AG04450 (cell line): ENCODE data around the gene MEP1A. TPM values are rescaled to one million over a fixed set of nuclear protein-coding genes. Genes with fewer than 3 reads are reported as not detected.

Experiments used
- CTCF ChIA-PET: fragments of 300-600, 350-600 bp; formaldehyde crosslinking; extraction: SDS; loops from one replicate; lab custom pipeline; 2022; ENCODE audit warnings: antibody characterized with exemption, inconsistent platforms; lab: Charles Lee
- POLR2A ChIA-PET: fragments of 350-600 bp; formaldehyde crosslinking; extraction: SDS; loops from one replicate; lab custom pipeline; 2021; ENCODE audit warnings: antibody characterized with exemption, inconsistent platforms; lab: Yijun Ruan, JAX
- DNase-seq: peaks from one replicate; pipeline ENCODE4 v3.0.0-alpha.2; 2011; ENCODE audit warnings: low read depth, low spot score
- H3K27ac ChIP-seq: one replicate; pipeline ENCODE4 v1.5.1; 2012; ENCODE audit warnings: low read depth, low read length, control low read depth
- H3K27me3 ChIP-seq: one replicate; pipeline ENCODE4 v1.6.0; 2012; ENCODE audit warnings: low read length; ENCODE audit not compliant: control insufficient read depth, insufficient read depth
- H3K4me3 ChIP-seq: 2 replicates; pipeline ENCODE4 v1.5.1; 2011; ENCODE audit warnings: mild to moderate bottlenecking, low read depth, low read length, control low read depth
- H3K9me3 ChIP-seq: 2 replicates; pipeline ENCODE4 v1.5.1; 2012; ENCODE audit warnings: low read length; ENCODE audit not compliant: control insufficient read depth, insufficient read depth
- CTCF ChIP-seq: IDR thresholded peaks from 2 replicates; pipeline ENCODE4 v1.5.1; 2011; ENCODE audit warnings: low read depth, low read length, control low read depth, inconsistent platforms
- polyA plus RNA-seq: library from polyadenylated mRNA; depleted of rRNA; stranded (reverse); fragments of >200 nt; gene quantifications from 2 replicates; pipeline ENCODE4 v1.2.3, GENCODE V29; 2011

MEP1A gene
- polyA plus RNA-seq, 1 experiment: not detected

DNA sequence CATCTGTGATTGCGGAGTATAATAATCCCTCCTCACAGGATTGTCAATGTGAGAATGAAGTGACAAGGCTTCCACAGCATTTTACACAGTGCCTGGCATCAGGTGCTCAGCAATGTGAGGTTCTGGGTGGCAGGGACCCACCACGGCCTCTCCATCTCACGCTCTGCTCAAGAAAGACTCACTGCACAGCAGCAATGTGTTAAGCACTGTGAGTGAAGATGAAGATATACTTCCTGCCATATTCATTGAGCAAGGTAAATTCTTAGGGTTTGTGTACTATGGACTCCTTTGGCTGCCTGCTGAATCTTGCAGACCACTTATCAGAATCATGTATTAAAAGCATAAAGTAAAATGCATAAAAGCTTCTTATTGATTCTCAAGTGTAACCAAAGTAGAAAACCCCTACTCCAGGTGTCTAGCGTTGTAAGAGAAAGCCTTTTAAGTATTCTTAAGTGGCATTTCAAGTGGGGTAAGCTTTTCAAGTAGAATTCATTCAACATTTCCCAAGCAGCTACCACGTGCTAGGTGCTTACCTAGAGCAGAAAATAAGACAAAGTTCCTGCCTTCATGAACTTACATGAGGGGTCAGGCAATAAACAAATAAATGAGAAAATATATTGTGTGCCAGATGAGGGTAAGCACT is 17.0 kb upstream of the MEP1A start:
- no peaks in the 10 kb centered on the region; the same call in 1 of the 2 replicates for H3K9me3 ChIP-seq
- no peak for DNase-seq
- TF ChIP-seq CTCF: no peak
- POLR2A ChIA-PET: no interaction called here
- CTCF ChIA-PET: no interaction called here
- H3K27me3 ChIP-seq: no peaks in the 10 kb centered on the region
- no peak overlapping the region for H3K4me3 ChIP-seq
- H3K27ac ChIP-seq: no peak overlapping the region

DNA sequence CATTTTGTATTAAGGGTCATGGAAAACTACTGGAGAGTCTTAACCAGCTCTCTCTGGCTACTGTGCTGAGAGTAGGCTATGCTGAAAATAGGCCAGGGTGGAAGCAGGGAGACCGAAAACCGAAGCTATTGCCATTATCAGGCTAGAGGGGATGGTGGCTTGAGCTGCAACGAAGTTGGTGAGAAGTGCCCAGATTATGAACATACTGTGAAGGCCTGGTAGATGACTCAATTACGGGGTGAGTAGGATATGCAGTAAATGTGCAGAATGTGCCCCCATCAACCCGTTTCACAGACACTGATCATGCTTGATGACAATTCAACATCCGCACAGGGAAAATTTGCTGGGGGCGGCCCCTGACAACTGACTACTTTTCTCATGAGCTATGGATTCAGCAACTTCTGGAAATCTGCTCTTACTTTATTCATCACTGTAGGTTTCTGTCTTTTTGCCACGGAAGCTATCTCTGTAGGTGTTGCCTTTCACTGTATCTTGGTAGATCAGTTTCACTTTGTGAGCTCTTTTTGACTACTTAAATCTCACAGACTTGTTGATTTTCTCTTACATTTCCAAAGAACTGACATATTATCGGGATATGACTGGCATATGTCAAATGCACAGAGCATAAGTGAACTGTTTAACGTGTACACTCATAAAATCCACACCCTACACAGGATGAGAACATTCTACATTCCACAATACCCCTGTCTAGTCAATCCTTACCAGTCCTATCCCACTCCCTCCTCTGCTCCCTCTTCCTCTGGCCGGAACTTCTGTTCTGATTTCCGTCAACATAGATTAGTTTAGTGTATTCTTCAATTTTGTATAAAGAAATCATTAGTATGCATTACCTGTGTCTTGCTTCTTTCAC is 15.5 kb upstream of the MEP1A start:
- DNase-seq: no peak
- no peaks in the 10 kb centered on the region; the same call in 1 of the 2 replicates for H3K9me3 ChIP-seq
- no peak for TF ChIP-seq CTCF
- CTCF ChIA-PET: interaction anchor here (1.2 kb wide), 1 partner anchor 557 kb away, joined by 3 read pairs; no protein-coding TSS in a partner anchor
- H3K27me3 ChIP-seq: no peaks in the 10 kb centered on the region
- POLR2A ChIA-PET: no interaction called here
- no peak overlapping the region for H3K27ac ChIP-seq
- H3K4me3 ChIP-seq: no peak overlapping the region

GRCh38 chr6:46781478-46782378 is 11.5 kb upstream of the MEP1A start:
- ChIA-PET POLR2A (no interaction called here), CTCF (interaction anchor here (1.1 kb wide), 1 partner anchor 851 kb away, joined by 4 read pairs; no protein-coding TSS in a partner anchor)
- Histone ChIP-seq H3K9me3 (no peaks in the 10 kb centered on the region), H3K4me3 (no peak overlapping the region), H3K27me3 (no peaks in the 10 kb centered on the region), H3K27ac (no peak overlapping the region)
- peak; percentile 75 for TF ChIP-seq CTCF
- peak; percentile 21 for DNase-seq

DNA sequence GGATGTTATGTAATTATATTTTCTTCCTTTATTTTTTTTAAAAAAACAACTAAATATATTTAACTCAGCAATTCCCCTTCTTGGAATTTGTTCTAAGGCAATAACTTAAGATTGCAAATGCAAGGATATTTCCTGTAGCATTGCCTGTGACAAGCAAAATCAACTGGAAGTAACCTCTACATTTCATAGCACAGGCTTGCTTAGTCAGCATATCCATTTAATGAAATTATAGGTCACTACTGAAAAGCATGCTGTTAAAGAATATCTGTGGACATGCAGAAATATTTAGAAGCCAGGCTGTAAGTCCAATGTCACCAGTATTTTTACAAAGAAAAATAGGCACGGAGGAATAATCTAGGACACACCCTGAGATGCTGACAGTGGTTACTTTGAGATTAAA is 8.7 kb upstream of the MEP1A start:
- POLR2A ChIA-PET: no interaction called here
- Histone ChIP-seq H3K9me3 (no peaks in the 10 kb centered on the region), H3K27me3 (no peaks in the 10 kb centered on the region), H3K4me3 (no peak overlapping the region), H3K27ac (no peak overlapping the region)
- no peak for TF ChIP-seq CTCF
- CTCF ChIA-PET: no interaction called here
- no peak for DNase-seq
